Cardiac fibroblast (primary cell): ENCODE results near the gene CDKAL1.

Source experiments
- DNase-seq, 2 donors: peaks; one replicate each; pipeline versions ENCODE4 v3.0.0 to v3.0.0-alpha.2; 2010; ENCODE audit warnings: low read depth in 2 of 2
- H3K4me3 ChIP-seq, 2 donors: replicated peaks in 1 of 2; 1 replicate in 1 of 2; 2 replicates in 1 of 2; pipeline ENCODE4 v1.5.1; 2011; ENCODE audit warnings: low read depth in 2 of 2, low read length in 2 of 2, mild to moderate bottlenecking in 2 of 2, moderate library complexity in 1 of 2
- TF ChIP-seq, protein P1 (sequence below): IDR thresholded peaks from one replicate; pipeline ENCODE4 v1.5.1; 2011; ENCODE audit warnings: low read depth, mild to moderate bottlenecking, low read length, inconsistent platforms

CDKAL1 gene

DNA sequence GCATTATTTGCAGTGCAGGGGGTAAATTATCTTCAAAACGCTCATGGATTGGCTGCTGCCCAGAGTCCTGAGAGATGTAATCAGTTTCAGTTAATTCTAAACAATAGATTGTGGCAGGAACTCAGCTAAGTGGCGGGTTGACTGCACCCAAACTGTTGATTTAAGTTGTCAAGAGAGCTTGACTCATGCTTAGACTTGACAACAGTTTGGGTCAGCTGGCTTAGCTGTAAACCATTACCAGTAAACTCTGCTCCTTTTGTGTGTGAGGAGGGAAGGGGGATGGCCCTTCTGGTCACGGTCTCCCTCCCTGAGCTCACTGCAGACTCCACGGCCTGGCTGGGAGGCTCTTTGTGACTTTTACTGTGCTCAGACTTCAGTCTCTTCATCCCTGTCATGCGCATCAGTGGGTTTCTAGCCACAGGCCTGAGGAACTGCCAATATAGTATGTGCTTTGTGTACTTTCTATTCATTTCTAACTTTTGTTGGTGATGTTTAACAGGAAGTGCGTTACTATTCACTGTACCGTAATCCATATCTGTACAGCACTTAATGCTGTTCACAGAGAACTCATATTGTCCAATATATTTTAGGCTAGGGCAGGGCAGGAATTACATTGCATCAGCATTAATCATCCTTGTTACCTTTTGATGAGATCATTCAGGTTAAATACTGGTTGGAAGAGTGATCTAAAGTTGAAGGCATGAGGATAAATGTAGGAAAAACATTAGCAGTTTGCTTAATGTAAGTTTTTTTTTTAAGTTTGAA lies 488.3 kb downstream of the CDKAL1 start:
- H3K4me3 ChIP-seq = no peak overlapping the region
- TF ChIP-seq, protein P1, sequence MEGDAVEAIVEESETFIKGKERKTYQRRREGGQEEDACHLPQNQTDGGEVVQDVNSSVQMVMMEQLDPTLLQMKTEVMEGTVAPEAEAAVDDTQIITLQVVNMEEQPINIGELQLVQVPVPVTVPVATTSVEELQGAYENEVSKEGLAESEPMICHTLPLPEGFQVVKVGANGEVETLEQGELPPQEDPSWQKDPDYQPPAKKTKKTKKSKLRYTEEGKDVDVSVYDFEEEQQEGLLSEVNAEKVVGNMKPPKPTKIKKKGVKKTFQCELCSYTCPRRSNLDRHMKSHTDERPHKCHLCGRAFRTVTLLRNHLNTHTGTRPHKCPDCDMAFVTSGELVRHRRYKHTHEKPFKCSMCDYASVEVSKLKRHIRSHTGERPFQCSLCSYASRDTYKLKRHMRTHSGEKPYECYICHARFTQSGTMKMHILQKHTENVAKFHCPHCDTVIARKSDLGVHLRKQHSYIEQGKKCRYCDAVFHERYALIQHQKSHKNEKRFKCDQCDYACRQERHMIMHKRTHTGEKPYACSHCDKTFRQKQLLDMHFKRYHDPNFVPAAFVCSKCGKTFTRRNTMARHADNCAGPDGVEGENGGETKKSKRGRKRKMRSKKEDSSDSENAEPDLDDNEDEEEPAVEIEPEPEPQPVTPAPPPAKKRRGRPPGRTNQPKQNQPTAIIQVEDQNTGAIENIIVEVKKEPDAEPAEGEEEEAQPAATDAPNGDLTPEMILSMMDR = no peak
- peak; percentile 85 to 89 for DNase-seq

DNA sequence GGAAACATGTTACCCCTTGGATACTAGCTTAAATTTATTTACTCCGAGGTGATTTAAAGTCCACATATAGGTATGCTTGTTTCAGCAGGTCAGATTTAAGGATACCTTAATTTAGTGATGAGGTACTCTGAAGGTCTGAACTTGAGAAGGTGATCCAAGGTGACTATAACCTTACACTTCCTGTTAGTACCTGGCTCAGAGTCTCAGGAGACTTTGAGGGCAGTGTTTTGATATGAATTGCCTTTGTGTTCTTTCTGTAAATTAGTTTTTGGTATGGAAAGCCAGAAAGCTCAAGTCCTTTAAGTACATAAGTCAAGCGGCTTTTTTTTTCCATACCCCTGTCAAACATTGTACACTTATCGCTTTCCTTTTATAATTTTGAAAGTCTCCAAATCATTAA lies 489.0 kb downstream of the CDKAL1 start:
- H3K4me3 ChIP-seq = no peak overlapping the region
- no peak for DNase-seq
- TF ChIP-seq, protein P1 = no peak

DNA sequence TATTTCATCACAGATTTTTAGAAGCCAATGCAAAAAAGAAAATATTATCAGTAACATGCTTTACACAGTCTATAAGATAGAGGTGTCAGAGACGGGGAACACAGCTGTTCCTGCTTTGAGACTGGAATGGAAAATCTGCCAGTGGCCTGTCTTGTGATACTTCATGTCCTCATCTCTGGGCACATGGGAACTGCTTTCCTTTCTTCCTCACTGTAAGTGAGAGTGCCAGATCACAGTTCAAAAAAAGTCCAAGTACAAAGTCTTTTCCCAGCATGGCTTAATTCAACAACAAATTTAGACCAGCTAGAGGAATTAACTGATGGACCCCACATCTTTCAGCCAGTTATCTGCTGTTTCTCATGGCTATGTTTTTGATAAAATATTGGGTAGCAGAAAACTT lies 490.4 kb downstream of the CDKAL1 start:
- TF ChIP-seq, protein P1 = no peak
- peak in 1 of 2 donors; percentile 70 for DNase-seq
- H3K4me3 ChIP-seq = no peak overlapping the region

DNA sequence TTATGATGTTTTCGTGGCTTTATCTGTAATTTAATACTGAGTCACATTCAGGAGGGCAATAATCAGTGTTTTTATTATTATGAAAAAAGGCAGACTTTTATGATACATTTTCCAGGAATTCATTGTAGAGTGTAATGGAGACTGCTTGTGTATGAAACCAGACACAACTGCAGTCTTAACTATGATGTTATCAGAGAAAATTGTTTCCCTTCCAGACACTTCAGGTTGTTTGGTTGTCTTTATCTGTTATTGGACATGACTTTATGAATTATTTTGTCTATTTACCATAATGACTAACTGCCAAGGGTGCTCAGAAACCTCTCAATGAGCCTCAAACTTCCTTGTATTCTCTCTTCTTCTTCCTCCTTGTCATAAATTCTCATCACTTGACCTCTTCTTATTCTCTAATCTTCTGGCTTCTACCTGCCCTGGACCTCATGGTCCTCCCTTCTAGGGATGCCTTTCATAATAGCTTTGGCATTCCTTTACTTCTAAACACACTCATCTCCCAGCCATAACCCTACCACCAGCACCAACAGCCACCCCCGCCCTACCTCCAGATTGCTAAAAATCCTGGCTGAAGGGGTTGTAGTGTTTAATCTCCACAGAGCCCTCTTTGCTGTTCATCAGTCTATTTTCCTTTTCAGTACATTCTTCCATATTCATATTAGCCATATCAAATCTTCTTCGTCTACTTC lies 492.5 kb downstream of the CDKAL1 start:
- TF ChIP-seq, protein P1 = no peak
- H3K4me3 ChIP-seq = no peak overlapping the region
- peak; percentile 28 to 77 for DNase-seq

DNA sequence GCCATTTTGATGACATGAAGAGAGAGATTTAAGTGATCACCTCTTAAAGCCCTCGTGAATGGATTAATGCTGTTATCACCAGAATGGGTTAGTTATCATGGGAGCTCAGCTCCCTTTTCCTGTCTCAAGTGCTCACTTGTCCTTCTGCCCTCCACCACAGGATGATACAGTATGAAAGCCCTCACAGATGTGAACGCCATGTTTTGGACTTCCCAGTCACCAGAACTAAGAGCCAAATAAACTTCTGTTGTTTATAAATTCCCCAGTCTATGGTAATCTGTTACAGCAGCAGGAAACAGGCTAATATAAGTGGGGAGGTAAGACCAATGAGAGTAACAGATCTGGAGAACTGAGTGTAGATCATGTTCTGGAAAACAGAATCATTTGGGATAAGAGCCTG lies 493.2 kb downstream of the CDKAL1 start:
- TF ChIP-seq, protein P1 = no peak
- no peak overlapping the region for H3K4me3 ChIP-seq
- DNase-seq = no peak

DNA sequence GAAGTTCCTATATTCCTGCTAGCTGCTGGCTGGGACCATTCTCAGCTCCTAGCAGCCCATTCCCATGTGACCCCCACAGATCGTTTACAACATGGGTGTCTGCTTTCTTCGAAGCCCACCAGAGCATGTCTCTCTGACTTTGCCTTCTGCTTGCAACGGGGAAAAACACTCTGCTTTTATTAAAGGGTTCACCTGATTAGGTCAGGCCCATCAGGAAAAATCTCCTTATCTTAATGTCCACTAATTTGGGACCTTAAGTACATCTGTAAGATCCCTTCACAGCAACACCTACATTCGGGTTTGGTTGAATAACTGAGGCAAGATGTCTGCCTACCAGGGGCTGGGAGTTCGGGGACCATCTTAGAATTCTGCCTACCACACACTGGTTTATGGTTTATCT lies 496.9 kb downstream of the CDKAL1 start:
- no peak for DNase-seq

More for the DNA sequence above, 496.9 kb downstream of the CDKAL1 start:
- TF ChIP-seq, protein P1 = no peak
- H3K4me3 ChIP-seq = no peak overlapping the region
